CD14-positive monocyte (primary cell): ENCODE results near the gene RSPH1. TPM values are rescaled to one million over a fixed set of nuclear protein-coding genes. Genes with fewer than 3 reads are reported as not detected.

Experiments used
- DNase-seq, 3 donors: peaks; one replicate each; pipeline ENCODE4 v3.0.0-alpha.2; 2011 to 2022
- H2AFZ ChIP-seq: 2 replicates; pipeline ENCODE4 v1.6.0; 2012; ENCODE audit warnings: mild to moderate bottlenecking, low read depth, low read length, inconsistent platforms; ENCODE audit not compliant: insufficient read depth, poor library complexity, severe bottlenecking
- H3K27ac ChIP-seq, 2 donors: 1 replicate in 1 of 2; 2 replicates in 1 of 2; pipeline ENCODE4 v1.5.1; 2012 to 2013; ENCODE audit warnings: low read length in 2 of 2, control low read depth in 1 of 2, inconsistent platforms in 1 of 2, low read depth in 1 of 2, mild to moderate bottlenecking in 1 of 2
- H3K27me3 ChIP-seq, 2 donors: one replicate each; pipeline versions ENCODE4 v1.6.0 to v1.6.1; 2011 to 2013; ENCODE audit warnings: low read length in 2 of 2; ENCODE audit not compliant: control insufficient read depth in 2 of 2, insufficient read depth in 2 of 2
- H3K36me3 ChIP-seq, 2 donors: replicated peaks in 1 of 2; 1 replicate in 1 of 2; 2 replicates in 1 of 2; pipeline versions ENCODE4 v1.5.1 to v1.6.1; 2012 to 2013; ENCODE audit warnings: low read length in 2 of 2, control low read depth in 1 of 2, inconsistent platforms in 1 of 2, mild to moderate bottlenecking in 1 of 2; ENCODE audit not compliant: insufficient read depth in 2 of 2, control insufficient read depth in 1 of 2
- H3K4me1 ChIP-seq, 2 donors: 1 replicate in 1 of 2; 2 replicates in 1 of 2; pipeline versions ENCODE4 v1.5.1 to v1.6.1; 2012 to 2013; ENCODE audit warnings: low read length in 2 of 2, control low read depth in 1 of 2, inconsistent platforms in 1 of 2, mild to moderate bottlenecking in 1 of 2, moderate library complexity in 1 of 2; ENCODE audit not compliant: insufficient read depth in 2 of 2, control insufficient read depth in 1 of 2
- H3K4me2 ChIP-seq: replicated peaks from 2 replicates; pipeline ENCODE3; 2012; ENCODE audit warnings: low read length, moderate library complexity, mild to moderate bottlenecking; ENCODE audit not compliant: poor library complexity, severe bottlenecking; ENCODE audit errors: extremely low read depth
- H3K4me3 ChIP-seq, 3 experiments: fragments of 200-600 bp in 1 of 3; sonication (generic) in 1 of 3; replicated peaks in 1 of 3; 1 replicate in 2 of 3; 2 replicates in 1 of 3; pipeline ENCODE4 v1.5.1; 2011 to 2013; ENCODE audit warnings: low read length in 3 of 3, mild to moderate bottlenecking in 3 of 3, control low read depth in 2 of 3, low read depth in 2 of 3, inconsistent platforms in 1 of 3, moderate library complexity in 1 of 3
- H3K79me2 ChIP-seq: 2 replicates; pipeline ENCODE4 v1.6.0; 2012; ENCODE audit warnings: mild to moderate bottlenecking, control low read depth, inconsistent platforms, low read length, moderate library complexity; ENCODE audit not compliant: insufficient read depth
- H3K9ac ChIP-seq: 2 replicates; pipeline ENCODE4 v1.6.0; 2017; ENCODE audit warnings: low read length, mild to moderate bottlenecking; ENCODE audit not compliant: insufficient read depth, poor library complexity, severe bottlenecking
- H3K9me3 ChIP-seq, 2 donors: replicated peaks in 1 of 2; 1 replicate in 1 of 2; 2 replicates in 1 of 2; pipeline versions ENCODE4 v1.5.1 to v1.6.1; 2012 to 2013; ENCODE audit warnings: low read length in 2 of 2, control low read depth in 1 of 2; ENCODE audit not compliant: control insufficient read depth in 1 of 2, insufficient read depth in 1 of 2
- H4K20me1 ChIP-seq: 2 replicates; pipeline ENCODE4 v1.6.0; 2012; ENCODE audit warnings: mild to moderate bottlenecking, low read length, control low read depth, moderate library complexity; ENCODE audit not compliant: insufficient read depth
- H3K27ac Mint-ChIP-seq, 7 donors: one replicate each; pipeline ENCODE4 v1.8.0; 2020; ENCODE audit warnings: mild to moderate bottlenecking in 7 of 7, mixed read lengths in 7 of 7, moderate library complexity in 6 of 7, inconsistent platforms in 2 of 7
- H3K27me3 Mint-ChIP-seq, 3 donors: one replicate each; pipeline ENCODE4 v1.8.0; 2021 to 2022; ENCODE audit warnings: low read depth in 3 of 3, mild to moderate bottlenecking in 3 of 3, mixed read lengths in 3 of 3, moderate library complexity in 3 of 3, inconsistent platforms in 1 of 3
- H3K36me3 Mint-ChIP-seq, 2 donors: one replicate each; pipeline ENCODE4 v1.8.0; 2020; ENCODE audit warnings: mixed read lengths in 2 of 2, inconsistent platforms in 1 of 2, mild to moderate bottlenecking in 1 of 2
- H3K4me1 Mint-ChIP-seq: one replicate; pipeline ENCODE4 v1.8.0; 2020; ENCODE audit warnings: mild to moderate bottlenecking, mixed read lengths
- H3K4me3 Mint-ChIP-seq, 2 donors: one replicate each; pipeline ENCODE4 v1.8.0; 2020; ENCODE audit warnings: mild to moderate bottlenecking in 2 of 2, mixed read lengths in 2 of 2, moderate library complexity in 1 of 2
- H3K9me3 Mint-ChIP-seq, 7 donors: one replicate each; pipeline ENCODE4 v1.8.0; 2020 to 2022; ENCODE audit warnings: mixed read lengths in 7 of 7, mild to moderate bottlenecking in 6 of 7, moderate library complexity in 6 of 7, inconsistent platforms in 2 of 7
- WGBS: methylation state at CpG from one replicate; pipeline ENCODE4 v1.1.5; 2013; ENCODE audit warnings: missing lambda C conversion rate; ENCODE audit not compliant: insufficient coverage; 5-methylcytosine and 5-hydroxymethylcytosine counted together
- intact Hi-C, 2 donors: fragments of 100-400 bp; cut with micrococcal nuclease; formaldehyde crosslinking; loops; one replicate each; pipeline versions ENCODE4 v1.15.0 to v1.15.1; 2023
- polyA plus RNA-seq, 3 donors: library from polyadenylated mRNA; depleted of rRNA in 1 of 3; unstranded in 2 of 3; stranded (reverse) in 1 of 3; fragments of 300-500 nt in 2 of 3; fragments of >200 nt in 1 of 3; fragmentation: Illumina TruSeq in 2 of 3; gene quantifications; 1 replicate in 2 of 3; 2 replicates in 1 of 3; pipeline ENCODE4 v1.2.3, GENCODE V29; 2012 to 2021
- TF ChIP-seq, protein P1 (sequence below): fragments of 200-600 bp; IDR thresholded peaks from one replicate; pipeline ENCODE4 v1.8.0; 2022; ENCODE audit warnings: antibody characterized with exemption, mild to moderate bottlenecking

The RSPH1 gene
- polyA plus RNA-seq, 3 donors, result 0.03 TPM; not detected in 2

DNA sequence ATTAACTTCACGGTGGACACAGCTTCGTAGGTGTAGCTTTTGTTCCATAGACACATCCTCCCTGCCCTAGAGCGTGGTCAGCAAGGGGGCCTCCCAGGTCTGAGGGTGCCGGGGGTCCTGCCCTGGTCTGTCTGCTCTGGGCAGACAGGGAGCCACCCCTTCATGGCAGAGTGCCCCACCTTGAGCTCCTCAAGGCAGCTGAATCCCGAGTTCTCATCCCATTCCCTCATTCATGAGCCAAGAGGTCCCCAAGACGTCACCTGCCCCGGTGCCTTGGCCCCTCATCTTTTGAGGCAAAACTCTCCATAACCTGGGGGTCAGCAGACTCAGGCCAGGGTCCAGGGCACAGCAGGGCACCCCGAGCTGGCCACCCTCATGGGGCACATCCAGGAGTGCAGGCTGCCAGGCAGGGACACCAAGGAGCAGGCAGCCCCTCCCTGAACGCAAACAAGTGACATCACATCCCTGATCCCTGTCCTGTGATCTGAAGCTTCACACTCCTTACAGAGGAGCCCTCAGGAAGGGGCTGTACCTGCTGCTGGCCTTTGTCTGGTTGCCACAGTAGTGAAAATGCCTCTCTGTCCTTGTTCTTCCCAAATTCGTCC, 69.0 kb downstream of the RSPH1 start:
- Histone ChIP-seq H3K79me2 (no peaks in the 10 kb centered on the region), H3K4me1 (peaks cover 25 to 27% of the 10 kb centered on the region in 2 donors), H3K27me3 (no peaks in the 10 kb centered on the region), H3K27ac (no peak overlapping the region), H3K9ac (no peak overlapping the region), H2AFZ (no peak overlapping the region), H3K9me3 (no peaks in the 10 kb centered on the region), H3K4me2 (no peak overlapping the region), H3K36me3 (no peaks in the 10 kb centered on the region), H4K20me1 (no peaks in the 10 kb centered on the region), H3K4me3 (no peak overlapping the region)
- Mint-ChIP-seq H3K27ac (no peak overlapping the region), H3K36me3 (no peaks in the 10 kb centered on the region), H3K4me3 (no peak overlapping the region), H3K27me3 (peaks cover 2 to 8% (median 4%) of the 10 kb centered on the region in 3 donors), H3K4me1 (peaks cover 39% of the 10 kb centered on the region), H3K9me3 (peaks cover 0 to 3% (median 0%) of the 10 kb centered on the region in 7 donors)
- 97% methylated on average over 9 of the region's 10 CpGs for WGBS
- TF ChIP-seq, protein P1, sequence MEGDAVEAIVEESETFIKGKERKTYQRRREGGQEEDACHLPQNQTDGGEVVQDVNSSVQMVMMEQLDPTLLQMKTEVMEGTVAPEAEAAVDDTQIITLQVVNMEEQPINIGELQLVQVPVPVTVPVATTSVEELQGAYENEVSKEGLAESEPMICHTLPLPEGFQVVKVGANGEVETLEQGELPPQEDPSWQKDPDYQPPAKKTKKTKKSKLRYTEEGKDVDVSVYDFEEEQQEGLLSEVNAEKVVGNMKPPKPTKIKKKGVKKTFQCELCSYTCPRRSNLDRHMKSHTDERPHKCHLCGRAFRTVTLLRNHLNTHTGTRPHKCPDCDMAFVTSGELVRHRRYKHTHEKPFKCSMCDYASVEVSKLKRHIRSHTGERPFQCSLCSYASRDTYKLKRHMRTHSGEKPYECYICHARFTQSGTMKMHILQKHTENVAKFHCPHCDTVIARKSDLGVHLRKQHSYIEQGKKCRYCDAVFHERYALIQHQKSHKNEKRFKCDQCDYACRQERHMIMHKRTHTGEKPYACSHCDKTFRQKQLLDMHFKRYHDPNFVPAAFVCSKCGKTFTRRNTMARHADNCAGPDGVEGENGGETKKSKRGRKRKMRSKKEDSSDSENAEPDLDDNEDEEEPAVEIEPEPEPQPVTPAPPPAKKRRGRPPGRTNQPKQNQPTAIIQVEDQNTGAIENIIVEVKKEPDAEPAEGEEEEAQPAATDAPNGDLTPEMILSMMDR, result no peak
- DNase-seq, result no peak
- intact Hi-C loops, result no loop called here

DNA sequence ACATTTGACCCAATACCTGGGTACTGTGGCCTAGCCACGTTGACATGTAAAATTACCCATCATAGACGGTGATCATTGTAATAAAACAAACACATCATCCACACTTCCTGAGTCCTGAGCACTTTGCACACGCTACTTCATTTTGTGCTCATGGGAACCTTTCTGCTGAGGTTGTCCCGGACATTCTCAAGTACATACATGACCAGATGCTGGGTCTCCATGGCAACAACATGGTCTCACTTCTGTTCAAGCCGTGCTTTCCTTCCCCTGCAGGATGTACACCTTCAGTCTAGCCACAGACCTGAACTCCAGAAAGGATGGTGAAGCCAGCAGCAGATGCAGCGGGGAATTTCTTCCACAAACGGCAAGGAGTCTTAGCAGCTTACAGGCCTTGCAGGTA, 69.6 kb downstream of the RSPH1 start:
- Mint-ChIP-seq H3K4me3 (no peak overlapping the region), H3K4me1 (peaks cover 38% of the 10 kb centered on the region)
- intact Hi-C loops, result no loop called here

More for the DNA sequence above, 69.6 kb downstream of the RSPH1 start:
- no peak overlapping the region for H3K27ac ChIP-seq
- H3K4me1 ChIP-seq, result peaks cover 25 to 27% of the 10 kb centered on the region in 2 donors
- Mint-ChIP-seq H3K36me3 (no peaks in the 10 kb centered on the region), H3K27ac (peak overlapping the region in 1 of 7 donors; percentile 21), H3K27me3 (peaks cover 0 to 8% (median 6%) of the 10 kb centered on the region in 3 donors), H3K9me3 (peaks cover 0 to 3% (median 0%) of the 10 kb centered on the region in 7 donors)
- no peaks in the 10 kb centered on the region for H3K36me3 ChIP-seq
- H3K4me3 ChIP-seq, result no peak overlapping the region
- 90% methylated on average over 7 of the region's 7 CpGs for WGBS
- no peaks in the 10 kb centered on the region for H3K27me3 ChIP-seq
- H2AFZ ChIP-seq, result no peak overlapping the region
- DNase-seq, result no peak
- no peaks in the 10 kb centered on the region for H3K9me3 ChIP-seq
- H3K4me2 ChIP-seq, result no peak overlapping the region
- H3K79me2 ChIP-seq, result no peaks in the 10 kb centered on the region
- no peak overlapping the region for H3K9ac ChIP-seq
- TF ChIP-seq, protein P1, result no peak
- H4K20me1 ChIP-seq, result no peaks in the 10 kb centered on the region
